OCI-LY7 (cell line): ENCODE measurements around the gene USP50. TPM values are rescaled to one million over a fixed set of nuclear protein-coding genes. Genes with fewer than 3 reads are reported as not detected.

ENCODE experiments used
- BruUV-seq: library from RNA; stranded (reverse); fragments of 400-500 nt; replicated peaks from 2 replicates; lab custom pipeline; 2021; lab: Mats Ljungman, UMichigan
- CTCF ChIA-PET: fragments of 300-600 bp; sonication (Branson Sonifier 250); formaldehyde crosslinking; loops from one replicate; lab custom pipeline; 2022; ENCODE audit warnings: antibody characterized with exemption; ENCODE audit not compliant: unreplicated experiment; lab: Charles Lee
- POLR2A ChIA-PET: fragments of 300-600 bp; sonication (Branson Sonifier 250); formaldehyde crosslinking; loops from one replicate; lab custom pipeline; 2022; ENCODE audit warnings: antibody characterized with exemption; lab: Charles Lee
- DNase-seq: peaks from one replicate; pipeline ENCODE4 v3.0.0-alpha.2; 2015; ENCODE audit warnings: low spot score
- H2AFZ ChIP-seq: fragments of 200-600 bp; sonication (generic), shearing (Covaris generic); 2 replicates; pipeline ENCODE4 v1.6.1; 2014; ENCODE audit warnings: mild to moderate bottlenecking, antibody characterized with exemption, low read length, moderate library complexity
- H3K27ac ChIP-seq: fragments of 200-600 bp; sonication (generic); 2 replicates; pipeline ENCODE4 v1.5.1; 2014; ENCODE audit warnings: mixed run types, low read depth, mild to moderate bottlenecking, moderate library complexity, low read length, inconsistent platforms; ENCODE audit not compliant: poor library complexity, severe bottlenecking
- H3K36me3 ChIP-seq: fragments of 200-600 bp; sonication (generic); 2 replicates; pipeline ENCODE4 v1.6.1; 2014; ENCODE audit warnings: mild to moderate bottlenecking, antibody characterized with exemption, low read length, moderate library complexity, mixed read lengths; ENCODE audit not compliant: insufficient read depth
- H3K4me1 ChIP-seq: fragments of 200-600 bp; sonication (generic); 2 replicates; pipeline ENCODE4 v1.5.1; 2014; ENCODE audit warnings: mild to moderate bottlenecking, low read length; ENCODE audit not compliant: insufficient read depth, poor library complexity, severe bottlenecking
- H3K4me2 ChIP-seq: fragments of 200-600 bp; sonication (generic); 2 replicates; pipeline ENCODE4 v1.6.1; 2014; ENCODE audit warnings: mild to moderate bottlenecking, low read length
- H3K4me3 ChIP-seq: fragments of 200-600 bp; sonication (generic); 2 replicates; pipeline ENCODE4 v1.5.1; 2014; ENCODE audit warnings: mild to moderate bottlenecking, low read depth, low read length; ENCODE audit not compliant: poor library complexity, severe bottlenecking
- H3K79me2 ChIP-seq: fragments of 200-600 bp; sonication (generic); 2 replicates; pipeline ENCODE4 v1.6.1; 2016; ENCODE audit warnings: low read depth, mild to moderate bottlenecking, low read length, moderate library complexity, mixed read lengths; ENCODE audit not compliant: insufficient read depth
- H3K9me2 ChIP-seq: fragments of 200-600 bp; sonication (generic); 2 replicates; pipeline ENCODE4 v1.6.1; 2016; ENCODE audit warnings: mild to moderate bottlenecking, low read length, mixed read lengths; ENCODE audit not compliant: insufficient read depth
- H3K9me3 ChIP-seq: fragments of 200-600 bp; sonication (generic); 2 replicates; pipeline ENCODE4 v1.6.1; 2014; ENCODE audit warnings: mild to moderate bottlenecking, mixed run types, low read length, mixed read lengths
- H4K20me1 ChIP-seq: fragments of 200-600 bp; sonication (generic); 2 replicates; pipeline ENCODE4 v1.6.1; 2014; ENCODE audit warnings: mild to moderate bottlenecking, antibody characterized with exemption, low read length, moderate library complexity, mixed read lengths; ENCODE audit not compliant: insufficient read depth
- EZH2phosphoT487 ChIP-seq: fragments of 200-600 bp; sonication (generic); IDR thresholded peaks from 2 replicates; pipeline ENCODE4 v1.6.1; 2018; ENCODE audit warnings: low read depth, borderline replicate concordance, mild to moderate bottlenecking, mixed run types, antibody characterized with exemption, low read length, moderate library complexity, mixed read lengths
- intact Hi-C: fragments of 100-400 bp; cut with micrococcal nuclease; formaldehyde crosslinking; loops from one replicate; pipeline ENCODE4 v1.10.0; 2022; ENCODE audit not compliant: unreplicated experiment
- total RNA-seq, 2 experiments: library from RNA; depleted of rRNA in 1 of 2; stranded (reverse); fragments of >200 nt in 1 of 2; shearing (Covaris generic) in 1 of 2; gene quantifications; 2 replicates each; pipeline ENCODE4 v1.2.3, GENCODE V29; 2014 to 2022
- TF ChIP-seq, protein P1 (sequence below): fragments of 200-600 bp; sonication (generic); conservative IDR thresholded peaks from 2 replicates; pipeline ENCODE4 v1.5.1; 2014; ENCODE audit warnings: mild to moderate bottlenecking, antibody characterized with exemption, low read length, moderate library complexity, mixed read lengths

USP50 gene
- total RNA-seq, 2 experiments from 2014 or later: not detected

DNA sequence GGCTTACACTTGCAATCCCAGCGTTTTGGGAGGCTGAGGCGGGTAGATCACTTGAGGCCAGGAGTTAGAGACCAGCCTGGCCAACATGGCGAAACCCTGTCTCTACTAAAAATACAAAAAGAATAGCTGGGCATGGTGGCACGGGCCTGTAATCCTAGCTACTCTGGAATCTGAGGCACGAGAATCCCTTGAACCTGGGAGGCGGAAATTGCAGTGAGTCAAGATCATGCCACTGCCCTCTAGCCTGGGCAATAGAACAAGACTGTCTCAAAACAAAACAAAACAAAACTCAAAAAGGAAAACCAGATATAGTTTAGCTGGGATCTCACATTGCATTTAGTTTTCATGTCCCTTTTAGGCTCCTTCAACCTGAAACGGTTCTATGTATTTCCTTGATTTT lies 2.9 kb upstream of the USP50 start:
- intact Hi-C loops: no loop called here
- Histone ChIP-seq H3K27ac (no peak overlapping the region), H2AFZ (no peak overlapping the region), H3K9me3 (no peaks in the 10 kb centered on the region), H3K4me3 (no peak overlapping the region), H4K20me1 (no peaks in the 10 kb centered on the region), H3K36me3 (no peaks in the 10 kb centered on the region), H3K79me2 (no peaks in the 10 kb centered on the region), H3K9me2 (no peaks in the 10 kb centered on the region), H3K4me2 (no peak overlapping the region), H3K4me1 (no peaks in the 10 kb centered on the region)
- no TSS peak for BruUV-seq
- no peak for DNase-seq
- CTCF ChIA-PET: no interaction called here
- TF ChIP-seq, protein P1, sequence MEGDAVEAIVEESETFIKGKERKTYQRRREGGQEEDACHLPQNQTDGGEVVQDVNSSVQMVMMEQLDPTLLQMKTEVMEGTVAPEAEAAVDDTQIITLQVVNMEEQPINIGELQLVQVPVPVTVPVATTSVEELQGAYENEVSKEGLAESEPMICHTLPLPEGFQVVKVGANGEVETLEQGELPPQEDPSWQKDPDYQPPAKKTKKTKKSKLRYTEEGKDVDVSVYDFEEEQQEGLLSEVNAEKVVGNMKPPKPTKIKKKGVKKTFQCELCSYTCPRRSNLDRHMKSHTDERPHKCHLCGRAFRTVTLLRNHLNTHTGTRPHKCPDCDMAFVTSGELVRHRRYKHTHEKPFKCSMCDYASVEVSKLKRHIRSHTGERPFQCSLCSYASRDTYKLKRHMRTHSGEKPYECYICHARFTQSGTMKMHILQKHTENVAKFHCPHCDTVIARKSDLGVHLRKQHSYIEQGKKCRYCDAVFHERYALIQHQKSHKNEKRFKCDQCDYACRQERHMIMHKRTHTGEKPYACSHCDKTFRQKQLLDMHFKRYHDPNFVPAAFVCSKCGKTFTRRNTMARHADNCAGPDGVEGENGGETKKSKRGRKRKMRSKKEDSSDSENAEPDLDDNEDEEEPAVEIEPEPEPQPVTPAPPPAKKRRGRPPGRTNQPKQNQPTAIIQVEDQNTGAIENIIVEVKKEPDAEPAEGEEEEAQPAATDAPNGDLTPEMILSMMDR: no peak
- no peak for TF ChIP-seq EZH2phosphoT487
- POLR2A ChIA-PET: interaction anchor here (1.2 kb wide), 1 partner anchor 12 kb away, joined by 3 read pairs; no protein-coding TSS in a partner anchor

DNA sequence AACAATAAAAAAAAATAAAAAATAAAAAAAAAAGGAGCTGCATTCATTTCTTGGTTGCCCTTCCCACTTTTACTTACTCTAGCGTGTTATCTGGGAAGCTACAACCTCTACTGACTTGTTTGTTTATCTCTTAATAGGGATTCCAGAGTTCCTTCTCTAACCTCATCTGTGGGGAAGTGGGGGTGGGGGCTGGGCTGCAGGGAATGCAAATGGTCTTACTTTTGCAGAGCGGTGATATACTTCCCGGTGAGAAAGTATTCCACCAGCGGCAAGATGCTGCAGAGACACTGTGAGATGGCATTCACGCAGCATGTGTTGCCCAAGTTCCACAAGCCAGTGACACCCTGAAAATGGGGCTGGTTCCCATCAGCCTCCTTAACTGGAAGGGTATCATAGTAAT lies 2.1 kb downstream of the USP50 start:
- no peak for TF ChIP-seq EZH2phosphoT487
- Histone ChIP-seq H3K36me3 (no peaks in the 10 kb centered on the region), H3K9me2 (no peaks in the 10 kb centered on the region), H4K20me1 (no peaks in the 10 kb centered on the region), H3K27ac (no peak overlapping the region), H3K4me1 (no peaks in the 10 kb centered on the region), H3K79me2 (no peaks in the 10 kb centered on the region), H3K4me2 (no peak overlapping the region), H2AFZ (no peak overlapping the region), H3K9me3 (no peaks in the 10 kb centered on the region), H3K4me3 (no peak overlapping the region)
- CTCF ChIA-PET: interaction anchor here (0.6 kb wide), 2 partner anchors 74 to 1568 kb away, joined by 4 to 7 read pairs; no protein-coding TSS in a partner anchor
- intact Hi-C loops: no loop called here
- no TSS peak for BruUV-seq
- POLR2A ChIA-PET: interaction anchor here (0.6 to 1.2 kb wide), 3 partner anchors 27 to 259 kb away, joined by 3 to 5 read pairs (median 3); no protein-coding TSS in a partner anchor
- no peak for DNase-seq

DNA sequence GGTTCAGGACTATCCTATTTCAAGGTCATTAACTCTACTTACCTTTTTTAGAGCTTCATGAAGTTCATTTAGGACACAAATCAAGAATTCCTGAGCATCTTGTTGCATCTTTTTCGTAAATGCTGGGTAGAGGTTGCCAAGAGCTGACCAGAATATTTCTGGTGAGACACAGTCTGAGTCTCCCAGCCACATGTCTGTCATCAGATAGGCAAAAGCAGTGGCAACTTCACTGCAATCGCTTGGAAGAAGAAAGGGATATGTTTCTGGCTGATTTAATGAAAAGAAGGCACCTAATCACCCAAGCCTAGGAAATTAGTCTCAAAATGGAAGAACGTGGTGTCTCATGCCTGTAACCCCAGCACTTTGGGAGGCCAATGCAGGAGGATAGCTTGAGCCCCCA lies 2.9 kb downstream of the USP50 start:
- Histone ChIP-seq H3K9me2 (no peaks in the 10 kb centered on the region), H3K4me2 (no peak overlapping the region), H3K4me3 (no peak overlapping the region), H3K79me2 (no peaks in the 10 kb centered on the region), H2AFZ (no peak overlapping the region), H3K4me1 (no peaks in the 10 kb centered on the region), H3K27ac (no peak overlapping the region), H3K9me3 (no peaks in the 10 kb centered on the region), H3K36me3 (no peaks in the 10 kb centered on the region), H4K20me1 (no peaks in the 10 kb centered on the region)
- DNase-seq: no peak
- ChIA-PET CTCF (interaction anchor here (0.6 kb wide), 1 partner anchor 1568 kb away, joined by 7 read pairs; no protein-coding TSS in a partner anchor), POLR2A (interaction anchor here (1.0 to 1.2 kb wide), 3 partner anchors 56 to 248 kb away, joined by 3 to 5 read pairs (median 3); no protein-coding TSS in a partner anchor)
- TF ChIP-seq, protein P1: no peak
- TF ChIP-seq EZH2phosphoT487: no peak
- intact Hi-C loops: no loop called here
- BruUV-seq: no TSS peak
